Measurements from ENCODE around the gene CCL4L2.
"Not testable (repeated sequence)": the region's sequence is repeated elsewhere in the genome, so short reads cannot be mapped to it uniquely, and the experiment has no call there.

Gene CCL4L2

GRCh38 chr17:36195434-36196130, 15.3 kb upstream of the CCL4L2 start:
- DNase-seq, result no peak

- no peak for DNase-seq
Observed at GRCh38 chr17:36196131-36196486, 14.8 kb upstream of the CCL4L2 start.

GRCh38 chr17:36197387-36197703, 13.5 kb upstream of the CCL4L2 start:
- DNase-seq, result no peak

- DNase-seq, result no peak
Observed at GRCh38 chr17:36198831-36199465, 11.9 kb upstream of the CCL4L2 start.

- DNase-seq, result not testable (repeated sequence)
Observed at GRCh38 chr17:36201102-36201501, 9.8 kb upstream of the CCL4L2 start.

GRCh38 chr17:36201506-36201905, 9.4 kb upstream of the CCL4L2 start:
- not testable (repeated sequence) for DNase-seq

- DNase-seq, result no peak
Observed at GRCh38 chr17:36203335-36203734, 7.5 kb upstream of the CCL4L2 start.

GRCh38 chr17:36204724-36205500, 6.0 kb upstream of the CCL4L2 start:
- DNase-seq, result no peak

- no peak for DNase-seq
Observed at GRCh38 chr17:36205637-36206485, 5.0 kb upstream of the CCL4L2 start.

GRCh38 chr17:36206486-36206821, 4.4 kb upstream of the CCL4L2 start:
- DNase-seq, result not testable (repeated sequence)

GRCh38 chr17:36207383-36207782, 3.5 kb upstream of the CCL4L2 start:
- not testable (repeated sequence) for DNase-seq

GRCh38 chr17:36209575-36209974, 1.3 kb upstream of the CCL4L2 start:
- DNase-seq, result no peak

- DNase-seq, result not testable (repeated sequence)
Observed at GRCh38 chr17:36211484-36212271, 815 bp downstream of the CCL4L2 start.

GRCh38 chr17:36212272-36212605, 1.4 kb downstream of the CCL4L2 start:
- no peak for DNase-seq

GRCh38 chr17:36212966-36213365, 2.1 kb downstream of the CCL4L2 start:
- no peak for DNase-seq

- no peak for DNase-seq
Observed at GRCh38 chr17:36213695-36214094, 2.8 kb downstream of the CCL4L2 start.

GRCh38 chr17:36214918-36215317, 4.1 kb downstream of the CCL4L2 start:
- DNase-seq, result no peak

- not testable (repeated sequence) for DNase-seq
Observed at GRCh38 chr17:36215406-36216308, 4.8 kb downstream of the CCL4L2 start.

GRCh38 chr17:36219556-36219955, 8.7 kb downstream of the CCL4L2 start:
- DNase-seq, result not testable (repeated sequence)

- DNase-seq, result not testable (repeated sequence)
Observed at GRCh38 chr17:36220737-36221580, 10.1 kb downstream of the CCL4L2 start.

Data from NCI-H345 (cell line).